Pancreas (tissue), 10 donors: ENCODE measurements around the gene NPRL2. TPM values are rescaled to one million over a fixed set of nuclear protein-coding genes. Genes with fewer than 3 reads are reported as not detected.

Experiments used
- ATAC-seq, 4 donors: fragments of 200-7000 bp; cut with Tn5 transposase; one replicate each; pipeline versions ENCODE4 v1.8.0 to v1.9.1; 2020; ENCODE audit warnings: mild to moderate bottlenecking in 4 of 4, moderate library complexity in 4 of 4
- DNase-seq, 6 donors: peaks; one replicate each; pipeline ENCODE4 v3.0.0-alpha.2; 2020
- FAIRE-seq: peaks from 2 replicates; lab custom pipeline; 2012; peaks lifted over from hg19 to GRCh38; lab: Jason Lieb, UNC
- H3K27ac ChIP-seq, 4 donors: fragments of 200-600 bp; sonication (generic); 1 replicate in 3 of 4; 2 replicates in 1 of 4; pipeline versions ENCODE4 v1.5.0 to v1.8.0; 2020
- H3K27me3 ChIP-seq, 4 donors: fragments of 200-600 bp; one replicate each; pipeline ENCODE4 v1.8.0; 2021
- H3K36me3 ChIP-seq, 3 donors: fragments of 200-600 bp; sonication (generic) in 1 of 3; one replicate each; pipeline versions ENCODE4 v1.5.0 to v1.8.0; 2020 to 2021
- H3K4me1 ChIP-seq, 3 donors: fragments of 200-600 bp; one replicate each; pipeline ENCODE4 v1.8.0; 2021
- H3K4me3 ChIP-seq, 4 donors: fragments of 200-600 bp; sonication (generic) in 2 of 4; one replicate each; pipeline versions ENCODE4 v1.5.0 to v1.8.0; 2020 to 2021
- H3K9me3 ChIP-seq, 4 donors: fragments of 200-600 bp; one replicate each; pipeline ENCODE4 v1.8.0; 2021
- CTCF ChIP-seq, 4 donors: fragments of 200-600 bp; sonication (generic) in 3 of 4; IDR thresholded peaks; one replicate each; pipeline versions ENCODE4 v1.5.0 to v1.8.0; 2021; ENCODE audit warnings: antibody characterized with exemption in 4 of 4
- WGBS, 2 donors: extraction: QIAGEN DNeasy Blood & Tissue Kit; methylation state at CpG; one replicate each; pipeline ENCODE4 v1.1.7; 2013; 5-methylcytosine and 5-hydroxymethylcytosine counted together
- intact Hi-C, 3 donors: fragments of 100-400 bp; cut with DNase I; formaldehyde crosslinking; loops; one replicate each; pipeline versions ENCODE4 v1.11.1 to v1.14.2; 2022
- polyA plus RNA-seq, 2 donors: library from polyadenylated mRNA; stranded (reverse); fragments of 200-250 nt; gene quantifications; one replicate each; pipeline ENCODE4 v1.2.3, GENCODE V29; 2013
- total RNA-seq, 6 donors: library from RNA; stranded (reverse); fragmentation: NEBNext Ultra II Directional in 4 of 6; extraction: Animal tissue kit (Norgen Biotek cat#: 25700) in 4 of 6; gene quantifications; one replicate each; pipeline versions ENCODE4 v1.2.1 to v1.2.4, GENCODE V29; 2021 to 2023
- donor health status: healthy with polysubstance abuse.
- donor health status: DM: no; HTN: no; CAD: no; lungs with moderate emphysema.
- donor health status: DM: no; HTN: no; CAD: no.
- donor health status: control.
- donor health status: control.
- donor health status: Bipolar disorder and iron deficiency.
- donor health status: DM: yes; HTN: yes; CAD: no.
- donor health status: DM: no; HTN: no; CAD: no.
- donor health status: DM: no; HTN: no; CAD: no.
- donor health status: DM: yes; HTN: yes; CAD: no.

NPRL2 gene
- total and polyA plus RNA-seq, 8 donors, result 17.1 to 41.8 (median 20.3) TPM

GRCh38 chr3:50325497-50326181 lies 24.9 kb downstream of the NPRL2 start:
- peak in 1 of 6 donors; percentile 33 for DNase-seq
- Histone ChIP-seq H3K36me3 (peaks cover 4 to 16% (median 13%) of the 10 kb centered on the region in 3 donors), H3K27me3 (no peaks in the 10 kb centered on the region), H3K4me1 (peaks cover 8 to 24% (median 16%) of the 10 kb centered on the region in 3 donors), H3K9me3 (no peaks in the 10 kb centered on the region), H3K27ac (no peak overlapping the region), H3K4me3 (no peak overlapping the region)
- FAIRE-seq, result no peak
- no peak for ATAC-seq
- TF ChIP-seq CTCF (IDR thresholded peaks at IDR 0.05), result no peak
- WGBS, 2 donors, result 77 to 80% methylated on average over 11 of the region's 11 CpGs
- intact Hi-C loops, result loop anchor here in 1 of 3 donors (10.0 kb wide), 1 partner anchor 71 kb away; no protein-coding TSS in a partner anchor

GRCh38 chr3:50325113-50325480 lies 25.5 kb downstream of the NPRL2 start:
- TF ChIP-seq CTCF (IDR thresholded peaks at IDR 0.05), result no peak
- DNase-seq (no peak), FAIRE-seq (no peak), ATAC-seq (no peak)
- intact Hi-C loops, result loop anchor here in 1 of 3 donors (10.0 kb wide), 1 partner anchor 70 kb away; no protein-coding TSS in a partner anchor
- Histone ChIP-seq H3K4me3 (no peak overlapping the region), H3K36me3 (peaks cover 0 to 11% (median 9%) of the 10 kb centered on the region in 3 donors), H3K4me1 (peaks cover 12 to 28% (median 21%) of the 10 kb centered on the region in 3 donors), H3K9me3 (no peaks in the 10 kb centered on the region), H3K27me3 (no peaks in the 10 kb centered on the region), H3K27ac (no peak overlapping the region)
- WGBS, 2 donors, result 80 to 82% methylated on average over 2 of the region's 2 CpGs

- no peak for ATAC-seq
- intact Hi-C loops, result loop anchor here in 1 of 3 donors (10.0 kb wide), 1 partner anchor 70 kb away; no protein-coding TSS in a partner anchor
- H3K36me3 ChIP-seq, result peaks cover 0 to 8% (median 3%) of the 10 kb centered on the region in 3 donors
- peak overlapping the region; percentile 5 to 31 (median 13) for H3K27ac ChIP-seq
- TF ChIP-seq CTCF (IDR thresholded peaks at IDR 0.05), result peak; percentile 51 to 73 (median 66)
- no peak overlapping the region for H3K4me3 ChIP-seq
- H3K9me3 ChIP-seq, result no peaks in the 10 kb centered on the region
- DNase-seq, result peak in 4 of 6 donors; percentile 71 to 85 (median 79)
- H3K27me3 ChIP-seq, result no peaks in the 10 kb centered on the region
- WGBS, 2 donors, result 40 to 46% methylated on average over 4 of the region's 4 CpGs
- H3K4me1 ChIP-seq, result peaks cover 13 to 30% (median 27%) of the 10 kb centered on the region in 3 donors
- no peak for FAIRE-seq
These were observed 26.0 kb downstream of the NPRL2 start for GRCh38 chr3:50324351-50325112.

- Histone ChIP-seq H3K4me3 (no peak overlapping the region), H3K27me3 (no peaks in the 10 kb centered on the region), H3K36me3 (peaks cover 0 to 8% (median 0%) of the 10 kb centered on the region in 3 donors), H3K4me1 (peaks cover 13 to 31% (median 25%) of the 10 kb centered on the region in 3 donors), H3K27ac (peak overlapping the region in 3 of 4 donors; percentile 14 to 31 (median 30)), H3K9me3 (no peaks in the 10 kb centered on the region)
- WGBS, 2 donors, result 66 to 85% methylated on average over 5 of the region's 5 CpGs
- TF ChIP-seq CTCF (IDR thresholded peaks at IDR 0.05), result no peak
- no peak for ATAC-seq
- peak in 2 of 6 donors; percentile 26 to 55 for DNase-seq
- no peak for FAIRE-seq
- intact Hi-C loops, result loop anchor here in 1 of 3 donors (10.0 kb wide), 1 partner anchor 69 kb away; no protein-coding TSS in a partner anchor
These were observed 26.9 kb downstream of the NPRL2 start for GRCh38 chr3:50323614-50324199.
